T-cell (primary cell): ENCODE results near the gene GALNS. TPM values are rescaled to one million over a fixed set of nuclear protein-coding genes. Genes with fewer than 3 reads are reported as not detected.

Experiments
- ATAC-seq, 4 experiments: fragments of 200-7000 bp in 3 of 4; fragments of 150-1000 bp in 1 of 4; cut with Tn5 transposase; replicated peaks in 1 of 4; 1 replicate in 3 of 4; 2 replicates in 1 of 4; pipeline ENCODE4 v1.10.0; 2021; ENCODE audit warnings: moderate library complexity in 3 of 4, mild to moderate bottlenecking in 2 of 4, moderate number of reproducible peaks in 1 of 4
- CTCF ChIA-PET, 2 donors: fragments of 300-600 bp; sonication (Branson Sonifier 250); formaldehyde crosslinking; loops; one replicate each; lab custom pipeline; 2022; ENCODE audit warnings: antibody characterized with exemption in 2 of 2; lab: Charles Lee
- POLR2A ChIA-PET, 2 donors: fragments of 300-600 bp; sonication (Branson Sonifier 250); formaldehyde crosslinking; loops; one replicate each; lab custom pipeline; 2022; ENCODE audit warnings: antibody characterized with exemption in 2 of 2; lab: Charles Lee
- DNase-seq, 35 experiments: peaks; one replicate each; pipeline versions ENCODE4 v3.0.0 to v3.0.0-alpha.2; 2013 to 2023
- H3K27ac ChIP-seq: one replicate; pipeline ENCODE4 v1.5.1; 2013; ENCODE audit warnings: low read length
- H3K27me3 ChIP-seq, 2 experiments: replicated peaks in 1 of 2; 1 replicate in 1 of 2; 2 replicates in 1 of 2; pipeline versions ENCODE4 v1.6.1 to v1.7.0; 2013; ENCODE audit warnings: low read length in 1 of 2, mixed read lengths in 1 of 2; ENCODE audit not compliant: control insufficient read depth in 2 of 2, insufficient read depth in 2 of 2; ENCODE audit errors: extremely low read depth in 1 of 2
- H3K36me3 ChIP-seq, 2 donors: 1 replicate in 1 of 2; 2 replicates in 1 of 2; pipeline versions ENCODE4 v1.6.1 to v1.7.0; 2013; ENCODE audit warnings: low read length in 1 of 2; ENCODE audit not compliant: control insufficient read depth in 2 of 2, insufficient read depth in 1 of 2; ENCODE audit errors: extremely low read depth in 1 of 2
- H3K4me1 ChIP-seq, 2 experiments: 1 replicate in 1 of 2; 2 replicates in 1 of 2; pipeline versions ENCODE4 v1.6.1 to v1.7.0; 2013; ENCODE audit warnings: low read length in 2 of 2, mixed read lengths in 1 of 2; ENCODE audit not compliant: insufficient read depth in 2 of 2, control insufficient read depth in 1 of 2; ENCODE audit errors: extremely low read depth in 1 of 2
- H3K4me3 ChIP-seq, 2 donors: 1 replicate in 1 of 2; 2 replicates in 1 of 2; pipeline versions ENCODE4 v1.5.1 to v1.7.0; 2013; ENCODE audit warnings: mild to moderate bottlenecking in 2 of 2, low read length in 1 of 2, moderate library complexity in 1 of 2; ENCODE audit not compliant: control insufficient read depth in 1 of 2; ENCODE audit errors: extremely low read depth in 1 of 2
- H3K9me3 ChIP-seq: 2 replicates; pipeline ENCODE4 v1.7.0; 2013
- H3K27ac Mint-ChIP-seq, 2 donors: one replicate each; pipeline ENCODE4 v1.8.0; 2020 to 2021; ENCODE audit warnings: mild to moderate bottlenecking in 2 of 2, mixed read lengths in 2 of 2
- H3K27me3 Mint-ChIP-seq, 2 donors: one replicate each; pipeline ENCODE4 v1.8.0; 2021 to 2022; ENCODE audit warnings: mixed read lengths in 2 of 2
- H3K36me3 Mint-ChIP-seq: one replicate; pipeline ENCODE4 v1.8.0; 2021; ENCODE audit warnings: mixed read lengths
- H3K4me1 Mint-ChIP-seq, 3 donors: one replicate each; pipeline ENCODE4 v1.8.0; 2020 to 2022; ENCODE audit warnings: mixed read lengths in 3 of 3, mild to moderate bottlenecking in 1 of 3
- H3K4me3 Mint-ChIP-seq, 3 donors: one replicate each; pipeline ENCODE4 v1.8.0; 2020 to 2022; ENCODE audit warnings: mild to moderate bottlenecking in 3 of 3, mixed read lengths in 3 of 3, moderate library complexity in 3 of 3
- H3K9me3 Mint-ChIP-seq, 3 donors: one replicate each; pipeline ENCODE4 v1.8.0; 2020 to 2022; ENCODE audit warnings: mixed read lengths in 3 of 3
- WGBS: methylation state at CpG from one replicate; pipeline ENCODE4 v1.1.5; 2013; ENCODE audit warnings: missing lambda C conversion rate; ENCODE audit not compliant: insufficient coverage; 5-methylcytosine and 5-hydroxymethylcytosine counted together
- total RNA-seq, 35 experiments: library from RNA in 6 of 35; stranded (reverse) in 6 of 35; fragments of 120-200 nt in 1 of 35; gene quantifications; one replicate each; pipeline versions ENCODE4 v1.2.1 to v1.2.4 and lab custom pipeline; 2013 to 2026

The GALNS gene
- total RNA-seq, 5 donors from 2014 or later (not counting 1 experiment from before 2014, with no cell fraction given): 47.6 to 68.4 (median 58.4) TPM

DNA sequence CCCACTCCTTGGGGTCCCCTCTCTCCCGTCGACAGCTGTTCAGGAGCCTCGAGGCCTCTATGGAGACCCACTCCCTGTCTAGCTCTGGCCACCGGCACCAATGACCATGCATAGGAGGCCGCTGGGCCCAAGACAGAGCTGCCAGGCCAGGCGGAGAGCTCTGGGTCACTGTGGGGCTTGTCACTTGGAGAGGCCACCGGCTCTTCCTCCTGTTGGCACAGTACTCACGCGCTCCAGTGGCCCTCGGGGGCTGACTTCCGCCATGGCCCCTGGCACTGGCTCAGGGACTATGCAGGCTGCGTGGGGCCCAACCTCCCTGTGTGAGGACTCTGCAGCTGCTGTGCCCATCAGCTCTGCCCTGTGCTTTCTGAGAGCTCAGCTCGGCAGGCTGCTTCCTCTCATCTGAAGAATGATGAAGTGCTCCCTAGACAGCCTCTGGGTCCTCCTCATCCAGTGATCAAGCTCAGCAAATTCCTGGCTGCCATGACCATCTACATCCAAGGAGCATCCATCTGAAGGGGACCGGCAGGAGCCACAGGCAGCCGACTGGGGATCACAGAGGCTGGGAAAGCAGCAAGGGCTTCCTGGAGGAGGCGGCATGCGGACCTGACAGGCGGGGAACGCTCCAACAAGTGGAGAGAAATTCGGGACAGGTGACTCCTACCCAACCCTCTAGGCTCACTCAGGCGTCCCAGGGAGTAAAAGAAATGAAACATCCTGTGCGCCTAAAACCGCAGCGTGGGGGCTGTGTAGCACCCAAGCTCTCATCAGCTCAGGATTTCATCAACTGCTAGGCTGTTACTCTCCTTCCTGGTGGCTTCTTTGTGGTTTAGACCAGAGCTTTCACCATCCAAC, 16.8 kb downstream of the GALNS start:
- H3K9me3 Mint-ChIP-seq: no peaks in the 10 kb centered on the region
- H3K27ac ChIP-seq: no peak overlapping the region
- H3K4me3 Mint-ChIP-seq: no peak overlapping the region
- H3K4me3 ChIP-seq: no peak overlapping the region
- H3K36me3 Mint-ChIP-seq: peaks cover 4% of the 10 kb centered on the region
- DNase-seq (no peak), ATAC-seq (no peak)
- no peaks in the 10 kb centered on the region for H3K27me3 ChIP-seq
- H3K9me3 ChIP-seq: no peaks in the 10 kb centered on the region
- H3K27ac Mint-ChIP-seq: no peak overlapping the region
- no peaks in the 10 kb centered on the region for H3K4me1 ChIP-seq
- WGBS: 97% methylated on average over 16 of the region's 24 CpGs
- peaks cover 0 to 26% of the 10 kb centered on the region in 2 donors for H3K36me3 ChIP-seq
- H3K27me3 Mint-ChIP-seq: no peaks in the 10 kb centered on the region
- H3K4me1 Mint-ChIP-seq: no peaks in the 10 kb centered on the region
- CTCF ChIA-PET: no interaction called here
- POLR2A ChIA-PET: no interaction called here

DNA sequence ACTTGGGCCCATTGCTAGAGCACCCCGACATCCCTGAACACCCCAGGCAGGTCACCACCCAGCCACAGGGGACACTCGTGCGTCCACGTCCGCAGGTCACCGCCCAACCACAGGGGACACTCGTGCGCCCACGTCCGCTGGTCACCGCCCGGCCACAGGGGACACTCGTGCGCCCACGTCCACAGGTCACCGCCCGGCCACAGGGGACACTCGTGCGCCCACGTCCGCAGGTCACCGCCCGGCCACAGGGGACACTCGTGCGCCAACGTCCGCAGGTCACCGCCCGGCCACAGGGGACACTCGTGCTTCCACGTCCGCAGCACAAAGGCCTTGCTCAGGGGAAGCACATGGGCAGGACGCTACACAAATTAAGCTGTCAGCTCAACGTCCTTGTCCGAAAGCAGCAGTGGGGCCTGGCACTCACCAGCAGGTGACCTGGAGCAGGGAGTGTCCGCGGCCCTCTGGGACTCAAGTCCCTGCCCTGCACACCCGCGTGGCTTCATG, 17.7 kb downstream of the GALNS start:
- no peaks in the 10 kb centered on the region for H3K9me3 ChIP-seq
- no peak overlapping the region for H3K27ac ChIP-seq
- H3K4me3 ChIP-seq: no peak overlapping the region
- Mint-ChIP-seq H3K36me3 (peaks cover 4% of the 10 kb centered on the region), H3K4me1 (no peaks in the 10 kb centered on the region), H3K27me3 (no peaks in the 10 kb centered on the region), H3K9me3 (no peaks in the 10 kb centered on the region), H3K4me3 (no peak overlapping the region), H3K27ac (no peak overlapping the region)
- H3K4me1 ChIP-seq: no peaks in the 10 kb centered on the region
- POLR2A ChIA-PET: no interaction called here
- DNase-seq: no peak
- WGBS: 96% methylated on average over 34 of the region's 39 CpGs
- CTCF ChIA-PET: interaction anchor here in 1 of 2 donors (0.7 kb wide), 1 partner anchor 345 kb away, joined by 3 read pairs; no protein-coding TSS in a partner anchor
- ATAC-seq: no peak
- H3K36me3 ChIP-seq: peaks cover 0 to 28% of the 10 kb centered on the region in 2 donors
- H3K27me3 ChIP-seq: no peaks in the 10 kb centered on the region

DNA sequence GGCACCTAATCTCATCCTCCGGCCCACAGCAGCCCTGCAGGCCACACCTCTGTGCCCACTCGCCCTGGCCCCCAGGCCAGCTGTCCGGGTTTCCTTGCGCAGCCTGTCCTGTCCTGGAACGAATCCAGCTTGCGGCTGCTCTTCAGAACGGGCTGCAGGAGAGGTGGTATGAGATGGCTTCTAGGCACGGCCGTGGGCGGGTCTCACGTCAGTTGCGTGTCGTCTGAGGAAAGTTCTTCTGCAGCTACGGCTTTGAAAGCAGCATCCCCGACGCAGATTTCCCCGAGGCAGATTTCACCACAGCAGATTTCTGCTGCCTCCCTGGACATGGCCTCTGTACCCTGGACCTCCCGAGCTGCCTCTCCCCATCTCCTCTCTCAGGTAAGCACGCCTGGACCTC, 18.2 kb downstream of the GALNS start:
- Histone ChIP-seq H3K27ac (no peak overlapping the region), H3K4me1 (no peaks in the 10 kb centered on the region), H3K9me3 (no peaks in the 10 kb centered on the region), H3K4me3 (no peak overlapping the region), H3K27me3 (no peaks in the 10 kb centered on the region), H3K36me3 (peaks cover 0 to 28% of the 10 kb centered on the region in 2 donors)
- peaks cover 7% of the 10 kb centered on the region for H3K36me3 Mint-ChIP-seq
- no peaks in the 10 kb centered on the region for H3K9me3 Mint-ChIP-seq
- no peaks in the 10 kb centered on the region for H3K4me1 Mint-ChIP-seq
- H3K27me3 Mint-ChIP-seq: no peaks in the 10 kb centered on the region
- POLR2A ChIA-PET: no interaction called here
- 89% methylated on average over 14 of the region's 19 CpGs for WGBS
- no peak for DNase-seq
- no peak overlapping the region for H3K27ac Mint-ChIP-seq
- no peak for ATAC-seq
- no peak overlapping the region for H3K4me3 Mint-ChIP-seq
- CTCF ChIA-PET: interaction anchor here in 1 of 2 donors (0.7 kb wide), 1 partner anchor 346 kb away, joined by 3 read pairs; no protein-coding TSS in a partner anchor

- H3K27me3 Mint-ChIP-seq: no peaks in the 10 kb centered on the region
- no peak overlapping the region for H3K27ac ChIP-seq
- no peaks in the 10 kb centered on the region for H3K4me1 ChIP-seq
- peaks cover 0 to 28% of the 10 kb centered on the region in 2 donors for H3K36me3 ChIP-seq
- no peak for DNase-seq
- H3K4me3 ChIP-seq: no peak overlapping the region
- no peaks in the 10 kb centered on the region for H3K4me1 Mint-ChIP-seq
- H3K4me3 Mint-ChIP-seq: no peak overlapping the region
- no peaks in the 10 kb centered on the region for H3K27me3 ChIP-seq
- POLR2A ChIA-PET: no interaction called here
- ATAC-seq: no peak
- CTCF ChIA-PET: no interaction called here
- H3K9me3 Mint-ChIP-seq: no peaks in the 10 kb centered on the region
- no peak overlapping the region for H3K27ac Mint-ChIP-seq
- 90% methylated on average over 20 of the region's 20 CpGs for WGBS
- no peaks in the 10 kb centered on the region for H3K9me3 ChIP-seq
- peaks cover 7% of the 10 kb centered on the region for H3K36me3 Mint-ChIP-seq
Measured at GRCh38 chr16:88837806-88838205, 18.9 kb downstream of the GALNS start.

DNA sequence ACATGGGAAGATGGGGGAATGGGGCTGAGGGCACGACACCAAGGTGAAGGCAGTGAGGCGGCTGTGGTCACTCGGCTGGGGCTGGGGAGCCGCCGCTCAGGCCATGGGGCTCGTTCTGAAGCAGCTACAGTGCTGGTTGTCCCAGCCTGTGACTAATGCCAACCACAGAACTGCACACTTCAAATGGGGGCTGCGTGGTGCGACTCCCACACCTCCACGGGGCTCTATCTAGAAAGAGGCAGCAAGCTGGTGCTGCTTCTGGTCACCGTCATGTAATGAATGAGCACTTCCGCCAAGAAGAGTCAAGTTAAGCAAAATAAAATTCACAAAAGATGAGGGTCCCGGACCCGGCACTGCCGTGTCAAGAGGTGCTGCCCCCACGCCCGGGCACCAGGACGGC, 20.0 kb downstream of the GALNS start:
- H3K27me3 Mint-ChIP-seq: no peaks in the 10 kb centered on the region
- no peaks in the 10 kb centered on the region for H3K9me3 Mint-ChIP-seq
- H3K9me3 ChIP-seq: no peaks in the 10 kb centered on the region
- no peak overlapping the region for H3K27ac Mint-ChIP-seq
- H3K4me1 Mint-ChIP-seq: no peaks in the 10 kb centered on the region
- WGBS: 79% methylated on average over 14 of the region's 17 CpGs
- POLR2A ChIA-PET: no interaction called here
- H3K4me1 ChIP-seq: no peaks in the 10 kb centered on the region
- no peak overlapping the region for H3K27ac ChIP-seq
- no peaks in the 10 kb centered on the region for H3K27me3 ChIP-seq
- ATAC-seq (no peak), DNase-seq (no peak)
- peaks cover 0 to 26% of the 10 kb centered on the region in 2 donors for H3K36me3 ChIP-seq
- peaks cover 7% of the 10 kb centered on the region for H3K36me3 Mint-ChIP-seq
- CTCF ChIA-PET: no interaction called here
- no peak overlapping the region for H3K4me3 ChIP-seq
- H3K4me3 Mint-ChIP-seq: no peak overlapping the region

DNA sequence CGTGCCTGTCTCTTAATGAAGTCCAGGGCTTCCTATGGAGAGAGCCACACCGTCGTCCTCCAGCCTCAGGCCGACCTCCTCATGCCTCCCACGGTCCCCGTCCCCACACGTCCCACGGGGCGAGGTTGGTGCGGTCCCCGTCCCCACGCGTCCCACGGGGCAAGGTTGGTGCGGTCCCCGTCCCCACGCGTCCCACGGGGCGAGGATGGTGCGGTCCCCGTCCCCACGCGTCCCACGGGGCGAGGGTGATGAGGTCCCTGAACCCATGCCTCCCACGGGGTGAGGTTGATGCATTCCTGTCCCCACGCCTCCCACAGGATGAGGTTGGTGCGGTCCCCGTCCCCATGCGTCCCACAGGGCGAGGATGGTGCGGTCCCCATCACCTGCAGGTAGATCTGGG, 20.9 kb downstream of the GALNS start:
- no peaks in the 10 kb centered on the region for H3K27me3 Mint-ChIP-seq
- no peak for ATAC-seq
- WGBS: 94% methylated on average over 28 of the region's 33 CpGs

More for the DNA sequence above, 20.9 kb downstream of the GALNS start:
- Mint-ChIP-seq H3K9me3 (no peaks in the 10 kb centered on the region), H3K36me3 (peaks cover 7% of the 10 kb centered on the region), H3K4me1 (no peaks in the 10 kb centered on the region), H3K27ac (no peak overlapping the region), H3K4me3 (no peak overlapping the region)
- CTCF ChIA-PET: no interaction called here
- Histone ChIP-seq H3K27me3 (no peaks in the 10 kb centered on the region), H3K4me1 (no peaks in the 10 kb centered on the region), H3K27ac (no peak overlapping the region), H3K9me3 (no peaks in the 10 kb centered on the region), H3K4me3 (no peak overlapping the region), H3K36me3 (peaks cover 0 to 24% of the 10 kb centered on the region in 2 donors)
- POLR2A ChIA-PET: no interaction called here
- no peak for DNase-seq
